WTC11 (cell line): ENCODE measurements around the gene PYY. TPM values are rescaled to one million over a fixed set of nuclear protein-coding genes. Genes with fewer than 3 reads are reported as not detected.

Experiments used
- ATAC-seq: fragments of 200-7000 bp; cut with Tn5 transposase; 2 replicates; pipeline ENCODE4 v1.10.0; 2021; ENCODE audit warnings: mild to moderate bottlenecking, moderate library complexity
- CTCF ChIA-PET: fragments of 300-600 bp; sonication (Branson Sonifier 250); formaldehyde crosslinking; loops from one replicate; lab custom pipeline; 2021; ENCODE audit warnings: antibody characterized with exemption; lab: Charles Lee
- POLR2A ChIA-PET: fragments of 350-600 bp; sonication (Branson Sonifier 250); formaldehyde crosslinking; loops from one replicate; lab custom pipeline; 2021; ENCODE audit warnings: antibody characterized with exemption; lab: Charles Lee
- DNase-seq: peaks from one replicate; pipeline ENCODE4 v3.0.0; 2021; ENCODE audit warnings: low spot score
- H3K27ac Mint-ChIP-seq: 2 replicates; pipeline ENCODE4 v1.8.0; 2021; ENCODE audit warnings: mixed read lengths
- H3K27me3 Mint-ChIP-seq: 2 replicates; pipeline ENCODE4 v1.8.0; 2021; ENCODE audit warnings: low read depth, mild to moderate bottlenecking, moderate library complexity, mixed read lengths
- H3K36me3 Mint-ChIP-seq: 2 replicates; pipeline ENCODE4 v1.8.0; 2021; ENCODE audit warnings: mixed read lengths
- H3K4me1 Mint-ChIP-seq: 2 replicates; pipeline ENCODE4 v1.8.0; 2022; ENCODE audit warnings: mixed read lengths
- H3K4me3 Mint-ChIP-seq: 2 replicates; pipeline ENCODE4 v1.8.0; 2021; ENCODE audit warnings: mild to moderate bottlenecking, moderate library complexity, mixed read lengths
- H3K9me3 Mint-ChIP-seq: 2 replicates; pipeline ENCODE4 v1.8.0; 2021; ENCODE audit warnings: mixed read lengths
- E2F1 ChIP-seq: sonication (generic); formaldehyde crosslinking; IDR thresholded peaks from 2 replicates; pipeline ENCODE4 v1.8.0; 2022; ENCODE audit warnings: mild to moderate bottlenecking, missing genetic modification reagents
- FOXK1 ChIP-seq: sonication (generic); formaldehyde crosslinking; IDR thresholded peaks from 2 replicates; pipeline ENCODE4 v1.8.0; 2022; ENCODE audit warnings: mild to moderate bottlenecking, moderate library complexity, missing genetic modification reagents
- GTF2I ChIP-seq: fragments of 250-450 bp; sonication (Bioruptor Pico); conservative IDR thresholded peaks from 2 replicates; pipeline ENCODE4 v1.4.0; 2021; ENCODE audit warnings: mild to moderate bottlenecking
- HMGA2 ChIP-seq: fragments of 250-450 bp; sonication (Bioruptor Pico); IDR thresholded peaks from 2 replicates; pipeline ENCODE4 v1.4.0; 2021; ENCODE audit warnings: mild to moderate bottlenecking, moderate library complexity
- MXD4 ChIP-seq: fragments of 250-450 bp; sonication (Bioruptor Pico); IDR thresholded peaks from 2 replicates; pipeline ENCODE4 v1.8.0; 2021; ENCODE audit warnings: mild to moderate bottlenecking, moderate library complexity, borderline replicate concordance
- NFE2L1 ChIP-seq: sonication (generic); formaldehyde crosslinking; IDR thresholded peaks from 2 replicates; pipeline ENCODE4 v1.8.1; 2023; ENCODE audit warnings: missing genetic modification reagents
- OVOL2 ChIP-seq: fragments of 250-450 bp; sonication (Bioruptor Pico); IDR thresholded peaks from 2 replicates; pipeline ENCODE4 v1.9.0; 2021; ENCODE audit warnings: mild to moderate bottlenecking, borderline replicate concordance
- PRRX2 ChIP-seq: fragments of 250-450 bp; sonication (Bioruptor Pico); IDR thresholded peaks from 2 replicates; pipeline ENCODE4 v1.8.0; 2021; ENCODE audit warnings: mild to moderate bottlenecking
- SOX15 ChIP-seq: fragments of 250-450 bp; sonication (Bioruptor Pico); IDR thresholded peaks from 2 replicates; pipeline ENCODE4 v1.9.0; 2021; ENCODE audit warnings: mild to moderate bottlenecking
- SP1 ChIP-seq: sonication (generic); formaldehyde crosslinking; conservative IDR thresholded peaks from 2 replicates; pipeline ENCODE4 v1.8.1; 2022; ENCODE audit warnings: missing genetic modification reagents
- ZNF121 ChIP-seq: sonication (generic); formaldehyde crosslinking; IDR thresholded peaks from 2 replicates; pipeline ENCODE4 v1.8.0; 2023; ENCODE audit warnings: missing genetic modification reagents
- ZNF219 ChIP-seq: sonication (generic); formaldehyde crosslinking; IDR thresholded peaks from 2 replicates; pipeline ENCODE4 v1.8.0; 2023; ENCODE audit warnings: missing genetic modification reagents, mild to moderate bottlenecking, borderline replicate concordance
- total RNA-seq: library from RNA; stranded (reverse); gene quantifications from 3 replicates; pipeline ENCODE4 v1.2.3, GENCODE V29; 2021
- TF ChIP-seq, protein P1 (sequence below): sonication (generic); formaldehyde crosslinking; IDR thresholded peaks from 2 replicates; pipeline ENCODE4 v1.8.0; 2022; ENCODE audit warnings: mild to moderate bottlenecking, missing genetic modification reagents
- TF ChIP-seq, protein P2 (sequence below): sonication (generic); formaldehyde crosslinking; IDR thresholded peaks from 2 replicates; pipeline ENCODE4 v1.8.1; 2023; ENCODE audit warnings: mild to moderate bottlenecking, missing genetic modification reagents, borderline replicate concordance
- TF ChIP-seq, protein P3 (sequence below): sonication (generic); formaldehyde crosslinking; IDR thresholded peaks from 2 replicates; pipeline ENCODE4 v1.8.1; 2023; ENCODE audit warnings: mild to moderate bottlenecking, missing genetic modification reagents
- TF ChIP-seq, protein P4 (sequence below): sonication (generic); formaldehyde crosslinking; IDR thresholded peaks from 2 replicates; pipeline ENCODE4 v1.8.1; 2022; ENCODE audit warnings: low read depth, mild to moderate bottlenecking, moderate library complexity, missing genetic modification reagents, borderline replicate concordance
- TF ChIP-seq, protein P5 (sequence below): sonication (generic); formaldehyde crosslinking; IDR thresholded peaks from 2 replicates; pipeline ENCODE4 v1.8.0; 2022; ENCODE audit warnings: mild to moderate bottlenecking, missing genetic modification reagents
- TF ChIP-seq, protein P6 (sequence below): sonication (generic); formaldehyde crosslinking; IDR thresholded peaks from 2 replicates; pipeline ENCODE4 v1.8.1; 2022; ENCODE audit warnings: mild to moderate bottlenecking, missing genetic modification reagents, moderate library complexity, borderline replicate concordance

The PYY gene
- total RNA-seq, 1 experiment from 2014 or later: 0.72 TPM

GRCh38 chr17:43970366-43970765 lies 16.6 kb upstream of the PYY start:
- no peaks in the 10 kb centered on the region; the same call in 1 of the 2 replicates for H3K27me3 Mint-ChIP-seq
- no peak overlapping the region for H3K4me3 Mint-ChIP-seq
- ATAC-seq (no peak), DNase-seq (no peak)
- ChIA-PET POLR2A (interaction anchor here (0.6 kb wide), 1 partner anchor 44 kb away, joined by 3 read pairs; no protein-coding TSS in a partner anchor), CTCF (interaction anchor here (0.7 to 4.4 kb wide), 4 partner anchors 13 to 1425 kb away, joined by 3 to 15 read pairs (median 4); no protein-coding TSS in a partner anchor)
- no peaks in the 10 kb centered on the region for H3K9me3 Mint-ChIP-seq
- H3K36me3 Mint-ChIP-seq: no peaks in the 10 kb centered on the region
- no peaks in the 10 kb centered on the region for H3K4me1 Mint-ChIP-seq
- H3K27ac Mint-ChIP-seq: no peak overlapping the region
- TF ChIP-seq GTF2I (CRISPR knock-in tag) (no peak), ZNF219 (no peak), SOX15 (CRISPR knock-in tag) (no peak), MXD4 (CRISPR knock-in tag) (no peak), NFE2L1 (CRISPR knock-in tag) (no peak)
- TF ChIP-seq, protein P1, sequence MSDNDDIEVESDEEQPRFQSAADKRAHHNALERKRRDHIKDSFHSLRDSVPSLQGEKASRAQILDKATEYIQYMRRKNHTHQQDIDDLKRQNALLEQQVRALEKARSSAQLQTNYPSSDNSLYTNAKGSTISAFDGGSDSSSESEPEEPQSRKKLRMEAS (CRISPR knock-in tag): no peak
- TF ChIP-seq, protein P2, sequence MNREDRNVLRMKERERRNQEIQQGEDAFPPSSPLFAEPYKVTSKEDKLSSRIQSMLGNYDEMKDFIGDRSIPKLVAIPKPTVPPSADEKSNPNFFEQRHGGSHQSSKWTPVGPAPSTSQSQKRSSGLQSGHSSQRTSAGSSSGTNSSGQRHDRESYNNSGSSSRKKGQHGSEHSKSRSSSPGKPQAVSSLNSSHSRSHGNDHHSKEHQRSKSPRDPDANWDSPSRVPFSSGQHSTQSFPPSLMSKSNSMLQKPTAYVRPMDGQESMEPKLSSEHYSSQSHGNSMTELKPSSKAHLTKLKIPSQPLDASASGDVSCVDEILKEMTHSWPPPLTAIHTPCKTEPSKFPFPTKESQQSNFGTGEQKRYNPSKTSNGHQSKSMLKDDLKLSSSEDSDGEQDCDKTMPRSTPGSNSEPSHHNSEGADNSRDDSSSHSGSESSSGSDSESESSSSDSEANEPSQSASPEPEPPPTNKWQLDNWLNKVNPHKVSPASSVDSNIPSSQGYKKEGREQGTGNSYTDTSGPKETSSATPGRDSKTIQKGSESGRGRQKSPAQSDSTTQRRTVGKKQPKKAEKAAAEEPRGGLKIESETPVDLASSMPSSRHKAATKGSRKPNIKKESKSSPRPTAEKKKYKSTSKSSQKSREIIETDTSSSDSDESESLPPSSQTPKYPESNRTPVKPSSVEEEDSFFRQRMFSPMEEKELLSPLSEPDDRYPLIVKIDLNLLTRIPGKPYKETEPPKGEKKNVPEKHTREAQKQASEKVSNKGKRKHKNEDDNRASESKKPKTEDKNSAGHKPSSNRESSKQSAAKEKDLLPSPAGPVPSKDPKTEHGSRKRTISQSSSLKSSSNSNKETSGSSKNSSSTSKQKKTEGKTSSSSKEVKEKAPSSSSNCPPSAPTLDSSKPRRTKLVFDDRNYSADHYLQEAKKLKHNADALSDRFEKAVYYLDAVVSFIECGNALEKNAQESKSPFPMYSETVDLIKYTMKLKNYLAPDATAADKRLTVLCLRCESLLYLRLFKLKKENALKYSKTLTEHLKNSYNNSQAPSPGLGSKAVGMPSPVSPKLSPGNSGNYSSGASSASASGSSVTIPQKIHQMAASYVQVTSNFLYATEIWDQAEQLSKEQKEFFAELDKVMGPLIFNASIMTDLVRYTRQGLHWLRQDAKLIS (CRISPR knock-in tag): no peak
- TF ChIP-seq, protein P3, sequence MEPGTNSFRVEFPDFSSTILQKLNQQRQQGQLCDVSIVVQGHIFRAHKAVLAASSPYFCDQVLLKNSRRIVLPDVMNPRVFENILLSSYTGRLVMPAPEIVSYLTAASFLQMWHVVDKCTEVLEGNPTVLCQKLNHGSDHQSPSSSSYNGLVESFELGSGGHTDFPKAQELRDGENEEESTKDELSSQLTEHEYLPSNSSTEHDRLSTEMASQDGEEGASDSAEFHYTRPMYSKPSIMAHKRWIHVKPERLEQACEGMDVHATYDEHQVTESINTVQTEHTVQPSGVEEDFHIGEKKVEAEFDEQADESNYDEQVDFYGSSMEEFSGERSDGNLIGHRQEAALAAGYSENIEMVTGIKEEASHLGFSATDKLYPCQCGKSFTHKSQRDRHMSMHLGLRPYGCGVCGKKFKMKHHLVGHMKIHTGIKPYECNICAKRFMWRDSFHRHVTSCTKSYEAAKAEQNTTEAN: no peak
- TF ChIP-seq, protein P4, sequence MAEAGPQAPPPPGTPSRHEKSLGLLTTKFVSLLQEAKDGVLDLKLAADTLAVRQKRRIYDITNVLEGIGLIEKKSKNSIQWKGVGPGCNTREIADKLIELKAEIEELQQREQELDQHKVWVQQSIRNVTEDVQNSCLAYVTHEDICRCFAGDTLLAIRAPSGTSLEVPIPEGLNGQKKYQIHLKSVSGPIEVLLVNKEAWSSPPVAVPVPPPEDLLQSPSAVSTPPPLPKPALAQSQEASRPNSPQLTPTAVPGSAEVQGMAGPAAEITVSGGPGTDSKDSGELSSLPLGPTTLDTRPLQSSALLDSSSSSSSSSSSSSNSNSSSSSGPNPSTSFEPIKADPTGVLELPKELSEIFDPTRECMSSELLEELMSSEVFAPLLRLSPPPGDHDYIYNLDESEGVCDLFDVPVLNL: no peak

GRCh38 chr17:43967251-43967875 lies 13.6 kb upstream of the PYY start:
- CTCF ChIA-PET: interaction anchor here (0.8 to 1.3 kb wide), 3 partner anchors 16 to 149 kb away, joined by 3 to 4 read pairs (median 3); no protein-coding TSS in a partner anchor
- H3K36me3 Mint-ChIP-seq: no peaks in the 10 kb centered on the region
- H3K4me3 Mint-ChIP-seq: no peak overlapping the region
- TF ChIP-seq OVOL2 (CRISPR knock-in tag) (no peak), ZNF121 (no peak), FOXK1 (no peak), PRRX2 (CRISPR knock-in tag) (no peak), SP1 (CRISPR knock-in tag) (no peak), HMGA2 (CRISPR knock-in tag) (no peak), SOX15 (CRISPR knock-in tag) (no peak), E2F1 (CRISPR knock-in tag) (no peak)
- TF ChIP-seq, protein P5, sequence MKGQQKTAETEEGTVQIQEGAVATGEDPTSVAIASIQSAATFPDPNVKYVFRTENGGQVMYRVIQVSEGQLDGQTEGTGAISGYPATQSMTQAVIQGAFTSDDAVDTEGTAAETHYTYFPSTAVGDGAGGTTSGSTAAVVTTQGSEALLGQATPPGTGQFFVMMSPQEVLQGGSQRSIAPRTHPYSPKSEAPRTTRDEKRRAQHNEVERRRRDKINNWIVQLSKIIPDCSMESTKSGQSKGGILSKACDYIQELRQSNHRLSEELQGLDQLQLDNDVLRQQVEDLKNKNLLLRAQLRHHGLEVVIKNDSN (CRISPR knock-in tag): no peak
- TF ChIP-seq, protein P1 (CRISPR knock-in tag): no peak
- TF ChIP-seq, protein P6, sequence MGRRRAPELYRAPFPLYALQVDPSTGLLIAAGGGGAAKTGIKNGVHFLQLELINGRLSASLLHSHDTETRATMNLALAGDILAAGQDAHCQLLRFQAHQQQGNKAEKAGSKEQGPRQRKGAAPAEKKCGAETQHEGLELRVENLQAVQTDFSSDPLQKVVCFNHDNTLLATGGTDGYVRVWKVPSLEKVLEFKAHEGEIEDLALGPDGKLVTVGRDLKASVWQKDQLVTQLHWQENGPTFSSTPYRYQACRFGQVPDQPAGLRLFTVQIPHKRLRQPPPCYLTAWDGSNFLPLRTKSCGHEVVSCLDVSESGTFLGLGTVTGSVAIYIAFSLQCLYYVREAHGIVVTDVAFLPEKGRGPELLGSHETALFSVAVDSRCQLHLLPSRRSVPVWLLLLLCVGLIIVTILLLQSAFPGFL (CRISPR knock-in tag): no peak
- H3K4me1 Mint-ChIP-seq: no peaks in the 10 kb centered on the region
- DNase-seq (no peak), ATAC-seq (no peak)
- no peak overlapping the region for H3K27ac Mint-ChIP-seq
- POLR2A ChIA-PET: no interaction called here
- H3K9me3 Mint-ChIP-seq: no peaks in the 10 kb centered on the region
- H3K27me3 Mint-ChIP-seq: peaks cover 3% of the 10 kb centered on the region
